Loucy (cell line): ENCODE measurements around the gene PAX2.

Source experiments
- H2AFZ ChIP-seq: fragments of 200-600 bp; sonication (generic); 2 replicates; pipeline ENCODE4 v1.6.0; 2016; ENCODE audit warnings: antibody characterized with exemption, mild to moderate bottlenecking, low read length, moderate library complexity
- H3F3A ChIP-seq: fragments of 200-600 bp; 2 replicates; pipeline ENCODE4 v1.6.0; 2016; ENCODE audit warnings: antibody characterized with exemption, low read depth, mild to moderate bottlenecking
- H3K27me3 ChIP-seq: fragments of 200-600 bp; sonication (generic); 2 replicates; pipeline ENCODE4 v1.6.1; 2014; ENCODE audit warnings: low read length, mild to moderate bottlenecking; ENCODE audit not compliant: insufficient read depth, poor library complexity, severe bottlenecking
- H3K36me3 ChIP-seq: fragments of 200-600 bp; sonication (generic); 2 replicates; pipeline ENCODE4 v1.6.1; 2016; ENCODE audit warnings: low read length; ENCODE audit not compliant: insufficient read depth
- H3K4me1 ChIP-seq: fragments of 200-600 bp; sonication (generic); 2 replicates; pipeline ENCODE4 v1.5.1; 2014; ENCODE audit warnings: low read length, mild to moderate bottlenecking; ENCODE audit not compliant: insufficient read depth, poor library complexity, severe bottlenecking
- H3K4me2 ChIP-seq: fragments of 200-600 bp; sonication (generic); 2 replicates; pipeline ENCODE4 v1.6.0; 2014; ENCODE audit warnings: antibody characterized with exemption, low read length, low read depth, mild to moderate bottlenecking; ENCODE audit not compliant: poor library complexity, severe bottlenecking
- H3K4me3 ChIP-seq: fragments of 200-600 bp; sonication (generic); 2 replicates; pipeline ENCODE4 v1.5.1; 2014; ENCODE audit warnings: low read length, mild to moderate bottlenecking, mixed read lengths; ENCODE audit not compliant: poor library complexity, severe bottlenecking
- H3K79me2 ChIP-seq: fragments of 200-600 bp; sonication (generic); 2 replicates; pipeline ENCODE4 v1.6.1; 2014; ENCODE audit warnings: low read length; ENCODE audit not compliant: insufficient read depth
- H3K9ac ChIP-seq: fragments of 200-600 bp; sonication (generic); 2 replicates; pipeline ENCODE4 v1.6.0; 2014; ENCODE audit warnings: mild to moderate bottlenecking, low read depth, low read length, moderate library complexity; ENCODE audit not compliant: poor library complexity, severe bottlenecking
- H3K9me2 ChIP-seq: fragments of 200-600 bp; sonication (generic); replicated peaks from 2 replicates; pipeline ENCODE4 v1.6.1; 2016; ENCODE audit warnings: low read depth, low read length, mixed read lengths
- H3K9me3 ChIP-seq: fragments of 200-600 bp; sonication (generic); 2 replicates; pipeline ENCODE4 v1.6.1; 2014; ENCODE audit warnings: mild to moderate bottlenecking, antibody characterized with exemption, low read length, low read depth; ENCODE audit not compliant: insufficient read depth
- H4K20me1 ChIP-seq: fragments of 200-600 bp; sonication (generic); 2 replicates; pipeline ENCODE4 v1.6.0; 2014; ENCODE audit warnings: antibody characterized with exemption, low read length, mild to moderate bottlenecking; ENCODE audit not compliant: insufficient read depth, poor library complexity, severe bottlenecking
- EZH2phosphoT487 ChIP-seq: fragments of 200-600 bp; IDR thresholded peaks from 2 replicates; pipeline ENCODE4 v1.6.1; 2018; ENCODE audit warnings: antibody characterized with exemption, mild to moderate bottlenecking, moderate library complexity, borderline replicate concordance
- TF ChIP-seq, protein P1 (sequence below): fragments of 200-600 bp; sonication (generic); conservative IDR thresholded peaks from 2 replicates; pipeline ENCODE4 v1.5.1; 2014; ENCODE audit warnings: mild to moderate bottlenecking, antibody characterized with exemption, low read length

The PAX2 gene

DNA sequence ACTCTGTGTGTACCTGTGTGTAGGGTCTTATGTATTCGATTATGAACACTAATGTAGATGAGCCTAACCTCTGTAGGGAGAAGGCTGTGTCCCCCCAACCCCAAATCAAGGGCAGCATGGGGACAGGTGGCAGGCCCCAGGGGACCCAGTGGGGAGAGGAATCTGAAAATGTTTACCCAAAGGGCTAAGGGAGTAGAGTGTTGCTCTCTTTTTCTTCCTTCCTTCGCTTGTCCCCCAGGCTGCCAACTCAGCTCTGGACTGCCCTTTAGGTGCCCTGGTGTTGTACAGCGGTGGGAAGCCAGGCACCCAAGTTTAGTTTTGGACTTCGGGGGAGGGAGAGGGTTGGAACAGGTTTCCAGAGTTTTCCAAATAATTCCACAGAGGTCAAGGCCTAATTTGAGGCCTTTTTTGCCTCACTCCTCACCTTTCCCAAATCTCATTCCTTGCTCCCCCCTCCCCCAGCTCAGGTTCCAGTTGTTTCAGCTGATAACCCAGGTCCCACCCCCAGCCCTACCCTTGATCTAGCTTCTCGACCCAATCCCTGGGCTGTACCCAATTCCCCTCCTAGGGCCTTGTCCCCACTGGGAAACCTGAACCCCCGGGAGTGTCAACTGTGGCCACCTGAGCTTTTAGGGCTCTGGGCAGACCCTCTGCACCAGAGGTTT lies 9.1 kb upstream of the PAX2 start:
- Histone ChIP-seq H3K4me3 (no peak overlapping the region), H3K9ac (no peak overlapping the region), H3F3A (no peaks in the 10 kb centered on the region), H3K4me1 (peaks cover 8% of the 10 kb centered on the region), H3K9me3 (no peaks in the 10 kb centered on the region), H3K4me2 (no peak overlapping the region), H2AFZ (no peak overlapping the region), H4K20me1 (no peaks in the 10 kb centered on the region), H3K36me3 (no peaks in the 10 kb centered on the region), H3K79me2 (no peaks in the 10 kb centered on the region), H3K27me3 (no peaks in the 10 kb centered on the region), H3K9me2 (no peaks in the 10 kb centered on the region)
- TF ChIP-seq, protein P1, sequence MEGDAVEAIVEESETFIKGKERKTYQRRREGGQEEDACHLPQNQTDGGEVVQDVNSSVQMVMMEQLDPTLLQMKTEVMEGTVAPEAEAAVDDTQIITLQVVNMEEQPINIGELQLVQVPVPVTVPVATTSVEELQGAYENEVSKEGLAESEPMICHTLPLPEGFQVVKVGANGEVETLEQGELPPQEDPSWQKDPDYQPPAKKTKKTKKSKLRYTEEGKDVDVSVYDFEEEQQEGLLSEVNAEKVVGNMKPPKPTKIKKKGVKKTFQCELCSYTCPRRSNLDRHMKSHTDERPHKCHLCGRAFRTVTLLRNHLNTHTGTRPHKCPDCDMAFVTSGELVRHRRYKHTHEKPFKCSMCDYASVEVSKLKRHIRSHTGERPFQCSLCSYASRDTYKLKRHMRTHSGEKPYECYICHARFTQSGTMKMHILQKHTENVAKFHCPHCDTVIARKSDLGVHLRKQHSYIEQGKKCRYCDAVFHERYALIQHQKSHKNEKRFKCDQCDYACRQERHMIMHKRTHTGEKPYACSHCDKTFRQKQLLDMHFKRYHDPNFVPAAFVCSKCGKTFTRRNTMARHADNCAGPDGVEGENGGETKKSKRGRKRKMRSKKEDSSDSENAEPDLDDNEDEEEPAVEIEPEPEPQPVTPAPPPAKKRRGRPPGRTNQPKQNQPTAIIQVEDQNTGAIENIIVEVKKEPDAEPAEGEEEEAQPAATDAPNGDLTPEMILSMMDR, result no peak
- no peak for TF ChIP-seq EZH2phosphoT487

DNA sequence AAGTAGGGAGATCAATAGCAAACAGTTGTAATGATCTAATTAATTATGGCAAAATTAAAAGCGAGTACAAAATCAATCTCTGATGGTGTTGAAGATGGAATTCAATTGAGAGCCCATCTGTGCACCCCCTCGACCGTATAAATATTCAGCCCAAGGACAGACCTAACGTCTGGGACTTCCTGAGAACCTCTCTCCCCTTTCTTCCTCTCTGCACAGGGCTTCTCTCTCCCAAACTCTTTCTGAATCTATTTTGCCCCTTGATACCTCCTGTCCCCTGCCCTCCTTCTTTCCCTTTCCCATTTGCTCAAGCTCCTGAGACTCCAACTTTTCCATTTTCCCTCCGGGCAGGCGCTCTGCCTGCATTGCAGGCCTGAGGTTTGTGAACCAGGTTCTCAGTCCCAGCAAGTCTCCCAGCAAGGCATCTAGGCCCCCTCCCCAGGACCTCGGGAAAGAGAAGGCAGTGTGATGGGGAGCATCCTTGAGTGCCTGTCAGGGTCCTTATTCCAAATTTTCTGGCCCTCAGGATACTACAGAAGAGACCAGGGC lies 8.5 kb upstream of the PAX2 start:
- no peaks in the 10 kb centered on the region for H3K27me3 ChIP-seq
- no peaks in the 10 kb centered on the region for H3K36me3 ChIP-seq
- H3F3A ChIP-seq, result no peaks in the 10 kb centered on the region
- no peak overlapping the region for H3K4me3 ChIP-seq
- H3K4me1 ChIP-seq, result peaks cover 8% of the 10 kb centered on the region
- no peak overlapping the region for H3K9ac ChIP-seq
- H4K20me1 ChIP-seq, result no peaks in the 10 kb centered on the region
- H3K9me3 ChIP-seq, result no peaks in the 10 kb centered on the region
- H3K4me2 ChIP-seq, result no peak overlapping the region
- TF ChIP-seq, protein P1, result no peak
- no peak for TF ChIP-seq EZH2phosphoT487
- no peaks in the 10 kb centered on the region for H3K9me2 ChIP-seq
- H3K79me2 ChIP-seq, result no peaks in the 10 kb centered on the region
- H2AFZ ChIP-seq, result no peak overlapping the region

DNA sequence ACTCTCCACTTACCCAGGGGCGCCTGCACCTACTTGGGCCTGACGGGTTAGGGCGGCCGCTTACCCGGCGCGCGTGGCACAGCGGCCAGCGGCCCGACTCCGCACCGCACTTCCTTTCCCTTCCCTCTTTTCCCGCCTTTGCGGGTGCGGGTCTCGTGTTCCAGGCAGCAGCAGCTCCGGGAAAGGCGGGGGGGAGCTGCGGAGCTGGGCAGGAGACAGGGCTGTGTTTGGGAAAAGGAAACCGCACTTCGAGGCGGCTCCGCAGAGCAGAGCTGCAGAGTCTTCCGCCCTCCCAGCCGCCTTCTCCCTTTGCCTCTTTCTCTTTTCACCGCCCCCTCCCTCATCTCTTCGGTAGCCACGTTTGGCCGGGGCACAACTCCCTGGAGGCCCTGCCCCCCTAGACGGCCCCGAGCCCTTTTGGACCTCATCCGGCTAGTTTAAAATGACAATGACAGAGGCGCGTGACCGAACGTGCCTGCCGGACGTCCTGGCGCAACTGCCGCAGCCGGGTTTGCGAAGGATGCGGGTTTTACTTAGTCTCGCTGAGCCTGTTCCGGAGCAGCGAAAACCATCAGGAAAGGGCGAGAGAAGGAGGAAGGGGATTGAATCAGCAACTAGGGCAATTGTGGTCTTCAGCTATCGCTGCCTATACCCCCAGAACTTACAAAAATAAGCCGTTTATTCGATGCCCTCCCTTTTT lies 7.9 kb upstream of the PAX2 start:
- Histone ChIP-seq H3K4me3 (no peak overlapping the region), H4K20me1 (no peaks in the 10 kb centered on the region), H3K9me2 (no peaks in the 10 kb centered on the region), H3F3A (no peaks in the 10 kb centered on the region), H3K9ac (no peak overlapping the region), H3K4me2 (no peak overlapping the region), H3K79me2 (no peaks in the 10 kb centered on the region), H3K36me3 (no peaks in the 10 kb centered on the region), H2AFZ (no peak overlapping the region), H3K27me3 (no peaks in the 10 kb centered on the region), H3K9me3 (no peaks in the 10 kb centered on the region), H3K4me1 (peaks cover 8% of the 10 kb centered on the region)
- TF ChIP-seq EZH2phosphoT487, result no peak
- TF ChIP-seq, protein P1, result no peak
